Ovary (tissue), 9 donors: ENCODE measurements around the gene IP6K1. TPM values are rescaled to one million over a fixed set of nuclear protein-coding genes. Genes with fewer than 3 reads are reported as not detected.
A peak's percentile ranks its signal among the peaks of the same experiment; 100 is the strongest.

Experiments used
- DNase-seq, 5 donors: peaks; one replicate each; pipeline ENCODE4 v3.0.0-alpha.2; 2019 to 2020
- H3K27ac ChIP-seq, 2 donors: fragments of 200-600 bp; one replicate each; pipeline versions ENCODE4 v1.5.1 to v1.8.0; 2019 to 2022
- H3K27me3 ChIP-seq: fragments of 200-600 bp; one replicate; pipeline ENCODE4 v1.8.0; 2022
- H3K36me3 ChIP-seq: fragments of 200-600 bp; sonication (generic); one replicate; pipeline ENCODE4 v1.5.1; 2019
- H3K4me1 ChIP-seq: one replicate; pipeline ENCODE4 v1.8.1; 2013; ENCODE audit warnings: mild to moderate bottlenecking, moderate library complexity; ENCODE audit not compliant: insufficient read depth
- H3K4me3 ChIP-seq: fragments of 200-600 bp; sonication (generic); one replicate; pipeline ENCODE4 v1.5.1; 2017
- H3K9me3 ChIP-seq, 2 donors: fragments of 200-600 bp in 1 of 2; sonication (generic) in 1 of 2; one replicate each; pipeline versions ENCODE4 v1.5.1 to v1.8.1; 2013 to 2019; ENCODE audit warnings: mild to moderate bottlenecking in 1 of 2, moderate library complexity in 1 of 2
- EP300 ChIP-seq: sonication (generic); formaldehyde crosslinking; IDR thresholded peaks from one replicate; pipeline ENCODE4 v1.6.1; 2017; ENCODE audit warnings: antibody characterized with exemption
- POLR2A ChIP-seq: fragments of 450-650 bp; IDR thresholded peaks from one replicate; pipeline ENCODE4 v1.6.1; 2017; ENCODE audit warnings: antibody characterized with exemption, mild to moderate bottlenecking, moderate library complexity
- WGBS, 3 donors: extraction: QIAGEN DNeasy Blood & Tissue Kit in 1 of 3; methylation state at CpG; one replicate each; pipeline versions ENCODE4 v1.1.5 to v1.1.7; 2013 to 2017; 5-methylcytosine and 5-hydroxymethylcytosine counted together
- intact Hi-C, 4 donors: fragments of 100-400 bp; cut with DNase I; formaldehyde crosslinking; loops; one replicate each; pipeline versions ENCODE4 v1.11.0 to v1.15.1; 2022 to 2023
- polyA plus RNA-seq, 2 donors: library from polyadenylated mRNA; stranded (reverse); fragments of 200-250 nt in 1 of 2; fragments of 350-450 nt in 1 of 2; fragmentation: Illumina TruSeq in 1 of 2; extraction: RNeasy Lipid Tissue Mini Kit (QIAGEN cat#74804) in 1 of 2; gene quantifications; one replicate each; pipeline ENCODE4 v1.2.3, GENCODE V29; 2013 to 2014
- total RNA-seq, 7 donors: library from RNA; depleted of rRNA in 2 of 7; stranded (reverse); fragments of >200 nt in 2 of 7; fragmentation: NEBNext Ultra II Directional in 3 of 7; extraction: Animal tissue kit (Norgen Biotek cat#: 25700) in 3 of 7; gene quantifications; one replicate each; pipeline versions ENCODE4 v1.1.0 to v1.2.4, GENCODE V29; 2016 to 2023
- TF ChIP-seq, protein P1 (sequence below), 3 donors: fragments of 450-650 bp in 2 of 3; fragments of 200-600 bp in 1 of 3; IDR thresholded peaks; one replicate each; pipeline versions ENCODE4 v1.5.1 to v1.8.0; 2016 to 2022; ENCODE audit warnings: antibody characterized with exemption in 3 of 3, mild to moderate bottlenecking in 1 of 3
- donor health status: DM: no; HTN: no; CAD: no; lungs with moderate emphysema.
- donor health status: DM: no; HTN: no; CAD: no.
- donor health status: Bipolar disorder and iron deficiency.
- donor health status: DM: yes; HTN: yes; CAD: no.
- donor health status: DM: no; HTN: no; CAD: no.
- donor health status: DM: yes; HTN: yes; CAD: no.

Gene IP6K1
- total and polyA plus RNA-seq, 9 donors, result 27.9 to 52.4 (median 47.0) TPM

GRCh38 chr3:49720855-49721595 lies 65.3 kb downstream of the IP6K1 start:
- peak in 2 of 5 donors; percentile 17 to 40 for DNase-seq
- WGBS, 3 donors, result 46 to 56% (median 53%) methylated on average over 4 of the region's 4 CpGs
- no peaks in the 10 kb centered on the region for H3K9me3 ChIP-seq
- H3K27me3 ChIP-seq, result no peaks in the 10 kb centered on the region
- H3K4me1 ChIP-seq, result peaks cover 14% of the 10 kb centered on the region
- H3K27ac ChIP-seq, result no peak overlapping the region
- TF ChIP-seq POLR2A (no peak), EP300 (no peak)
- TF ChIP-seq, protein P1, sequence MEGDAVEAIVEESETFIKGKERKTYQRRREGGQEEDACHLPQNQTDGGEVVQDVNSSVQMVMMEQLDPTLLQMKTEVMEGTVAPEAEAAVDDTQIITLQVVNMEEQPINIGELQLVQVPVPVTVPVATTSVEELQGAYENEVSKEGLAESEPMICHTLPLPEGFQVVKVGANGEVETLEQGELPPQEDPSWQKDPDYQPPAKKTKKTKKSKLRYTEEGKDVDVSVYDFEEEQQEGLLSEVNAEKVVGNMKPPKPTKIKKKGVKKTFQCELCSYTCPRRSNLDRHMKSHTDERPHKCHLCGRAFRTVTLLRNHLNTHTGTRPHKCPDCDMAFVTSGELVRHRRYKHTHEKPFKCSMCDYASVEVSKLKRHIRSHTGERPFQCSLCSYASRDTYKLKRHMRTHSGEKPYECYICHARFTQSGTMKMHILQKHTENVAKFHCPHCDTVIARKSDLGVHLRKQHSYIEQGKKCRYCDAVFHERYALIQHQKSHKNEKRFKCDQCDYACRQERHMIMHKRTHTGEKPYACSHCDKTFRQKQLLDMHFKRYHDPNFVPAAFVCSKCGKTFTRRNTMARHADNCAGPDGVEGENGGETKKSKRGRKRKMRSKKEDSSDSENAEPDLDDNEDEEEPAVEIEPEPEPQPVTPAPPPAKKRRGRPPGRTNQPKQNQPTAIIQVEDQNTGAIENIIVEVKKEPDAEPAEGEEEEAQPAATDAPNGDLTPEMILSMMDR (IDR thresholded peaks at IDR 0.05), result no peak
- H3K36me3 ChIP-seq, result no peaks in the 10 kb centered on the region
- no peak overlapping the region for H3K4me3 ChIP-seq
- intact Hi-C loops, result loop anchor here in 1 of 4 donors (5.0 kb wide), 1 partner anchor 66 kb away; the partner anchor contains the start of gene IP6K1

DNA sequence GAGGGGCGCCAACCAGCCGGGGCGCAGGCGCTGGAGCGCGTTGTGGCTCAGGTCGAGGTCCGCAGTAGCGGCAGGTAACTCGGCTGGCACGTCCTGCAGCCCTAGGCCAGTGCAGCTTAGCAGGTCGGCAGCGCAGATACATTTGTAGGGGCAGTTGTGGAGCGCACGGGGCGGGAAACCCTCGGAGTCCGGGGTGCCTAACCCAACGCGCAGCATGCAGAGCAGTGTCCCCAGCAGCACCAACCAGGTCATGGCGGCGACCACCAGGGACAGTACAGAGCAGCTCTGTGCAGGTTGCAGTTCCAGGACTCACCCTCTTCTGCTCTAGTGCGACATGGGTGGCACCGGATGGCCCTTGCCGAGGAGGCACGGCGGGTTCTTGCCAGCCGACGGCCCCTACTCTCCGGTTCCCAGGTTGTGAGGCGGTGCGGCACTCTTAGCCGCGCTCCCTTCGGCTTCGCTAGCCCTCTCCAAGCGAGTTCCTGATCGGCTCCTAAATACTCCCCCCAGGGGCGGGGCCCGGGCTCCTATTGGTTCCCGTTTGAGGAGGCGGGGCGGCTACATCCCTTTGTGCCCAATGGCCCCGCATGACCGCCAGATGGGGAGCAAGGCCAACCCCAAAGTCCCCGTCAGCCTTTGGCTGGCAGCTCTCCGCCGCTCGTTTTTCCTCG lies 67.0 kb downstream of the IP6K1 start, which contains the start of gene AMIGO3:
Gene AMIGO3, minus strand, starts transcription at position 471 of the 671 bp plus-strand sequence. Its CDS starts 219 bp downstream, at position 252.
- no peaks in the 10 kb centered on the region for H3K36me3 ChIP-seq
- H3K4me1 ChIP-seq, result peaks cover 12% of the 10 kb centered on the region
- peak; percentile 67 for TF ChIP-seq POLR2A
- TF ChIP-seq EP300, result no peak
- TF ChIP-seq, protein P1 (IDR thresholded peaks at IDR 0.05), result peak in 2 of 3 donors; percentile 67 to 78
- H3K27ac ChIP-seq, result peak within 1 kb of the TSS in 1 of 2 donors; percentile 42
- H3K4me3 ChIP-seq, result peak within 1 kb of the TSS; percentile 45
- no peaks in the 10 kb centered on the region for H3K9me3 ChIP-seq
- H3K27me3 ChIP-seq, result no peaks in the 10 kb centered on the region
- intact Hi-C loops, result loop anchor here in 1 of 4 donors (10.0 kb wide), 1 partner anchor 125 kb away; no protein-coding TSS in a partner anchor
- DNase-seq, result peak; percentile 94 to 97 (median 96)
- WGBS, 3 donors, result 1% methylated on average over 37 to 50 of the region's 50 CpGs

- Histone ChIP-seq H3K4me1 (peaks cover 12% of the 10 kb centered on the region), H3K4me3 (peak overlapping the region; percentile 45), H3K36me3 (no peaks in the 10 kb centered on the region), H3K27ac (no peak overlapping the region), H3K9me3 (no peaks in the 10 kb centered on the region), H3K27me3 (no peaks in the 10 kb centered on the region)
- intact Hi-C loops, result loop anchor here in 1 of 4 donors (10.0 kb wide), 1 partner anchor 126 kb away; no protein-coding TSS in a partner anchor
- TF ChIP-seq EP300, result no peak
- TF ChIP-seq, protein P1 (IDR thresholded peaks at IDR 0.05), result no peak
- no peak for TF ChIP-seq POLR2A
- DNase-seq, result peak in 1 of 5 donors; percentile 31
- WGBS, 3 donors, result 3 to 7% (median 6%) methylated on average over 33 of the region's 33 CpGs
Measured at GRCh38 chr3:49718858-49719213, 67.5 kb downstream of the IP6K1 start.

GRCh38 chr3:49717959-49718857 lies 68.1 kb downstream of the IP6K1 start:
- no peaks in the 10 kb centered on the region for H3K36me3 ChIP-seq
- H3K27me3 ChIP-seq, result no peaks in the 10 kb centered on the region
- no peak overlapping the region for H3K4me3 ChIP-seq
- TF ChIP-seq POLR2A (no peak), EP300 (no peak)
- TF ChIP-seq, protein P1 (IDR thresholded peaks at IDR 0.05), result no peak
- peak in 2 of 5 donors; percentile 24 to 41 for DNase-seq
- no peak overlapping the region for H3K27ac ChIP-seq
- WGBS, 3 donors, result 50 to 71% (median 66%) methylated on average over 66 to 75 of the region's 75 CpGs
- no peaks in the 10 kb centered on the region for H3K9me3 ChIP-seq
- intact Hi-C loops, result loop anchor here in 1 of 4 donors (10.0 kb wide), 1 partner anchor 127 kb away; no protein-coding TSS in a partner anchor
- H3K4me1 ChIP-seq, result peaks cover 12% of the 10 kb centered on the region
